Activated CD8-positive, alpha-beta memory T cell treated with anti-CD3 and anti-CD28 coated beads, Interleukin-2, amount 50 U/mL, for 24 hours (primary cell): ENCODE results near the gene NKD2.

Experiments
- DNase-seq: peaks from one replicate; pipeline ENCODE4 v3.0.0-alpha.2; 2020; ENCODE audit errors: extremely low read depth

The NKD2 gene

DNA sequence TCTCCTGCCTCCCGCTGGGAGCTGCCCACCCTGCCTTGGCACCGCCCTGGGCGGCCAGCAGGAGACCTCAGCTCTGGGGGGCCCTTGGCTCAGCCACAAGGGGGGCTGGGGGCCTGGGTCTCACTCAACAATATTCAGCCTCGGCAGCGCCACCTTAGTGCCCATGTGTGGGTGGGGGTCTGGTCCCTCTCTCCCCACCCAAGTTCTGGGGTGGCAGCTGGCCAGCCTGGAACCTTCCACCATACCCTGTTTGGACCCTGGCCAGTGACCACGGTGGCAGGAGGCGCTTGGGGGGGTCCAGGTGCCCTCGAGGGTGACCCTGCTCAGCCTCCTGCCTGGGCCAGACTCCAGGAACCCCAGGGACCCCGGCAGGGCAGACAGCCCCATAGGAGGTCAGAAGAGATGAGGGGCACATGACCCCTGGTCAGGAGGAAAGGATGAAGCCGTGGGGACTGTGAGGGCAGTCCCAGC, 22.2 kb downstream of the NKD2 start:
- no peak for DNase-seq

- no peak for DNase-seq
Observed at GRCh38 chr5:1031306-1031959, 22.8 kb downstream of the NKD2 start.

- DNase-seq: no peak
Observed at GRCh38 chr5:1032011-1032410, 23.4 kb downstream of the NKD2 start.

DNA sequence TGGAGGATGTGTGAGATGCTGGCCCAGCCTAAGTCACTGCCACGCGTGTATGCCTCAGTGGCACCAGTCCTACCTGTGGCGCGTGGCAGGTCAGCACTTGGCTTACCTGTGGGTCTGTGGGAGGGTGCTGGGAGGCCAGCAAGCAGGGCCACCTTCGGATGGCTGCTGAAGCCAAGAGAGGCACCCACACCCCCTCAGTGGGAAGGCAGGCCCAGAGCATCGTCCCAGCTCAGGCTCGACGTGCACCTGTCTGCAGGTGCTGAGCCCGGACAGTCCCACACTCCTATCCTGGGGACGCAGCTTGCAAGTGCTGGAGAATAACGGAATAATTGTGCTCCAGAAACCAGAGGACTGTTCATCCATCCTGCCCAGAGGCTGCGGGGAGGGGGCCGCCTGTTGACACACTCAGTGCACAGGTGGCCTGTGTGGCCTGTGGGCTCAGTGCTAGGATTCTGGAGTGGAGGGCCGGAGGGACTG, 24.0 kb downstream of the NKD2 start:
- DNase-seq: no peak

DNA sequence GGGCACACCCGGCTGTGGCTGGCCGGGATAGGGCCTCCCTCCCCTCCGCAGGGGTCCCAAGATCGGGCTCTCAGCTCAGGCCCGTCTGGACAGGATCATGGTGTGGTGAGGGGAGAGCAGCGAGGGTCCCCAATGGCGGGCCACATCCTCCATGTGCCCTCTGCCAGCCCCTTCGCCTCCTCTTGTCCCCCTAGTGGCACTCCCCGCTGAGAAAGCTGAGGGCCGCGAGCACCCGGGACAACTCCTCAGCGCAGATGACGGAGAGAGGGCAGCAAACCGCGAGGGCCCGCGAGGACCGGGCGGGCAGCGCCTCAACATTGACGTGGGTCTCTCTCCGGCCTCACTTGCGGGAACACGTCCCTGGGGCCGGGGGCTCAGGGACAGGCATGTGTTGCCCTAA, 24.6 kb downstream of the NKD2 start:
- no peak for DNase-seq

DNA sequence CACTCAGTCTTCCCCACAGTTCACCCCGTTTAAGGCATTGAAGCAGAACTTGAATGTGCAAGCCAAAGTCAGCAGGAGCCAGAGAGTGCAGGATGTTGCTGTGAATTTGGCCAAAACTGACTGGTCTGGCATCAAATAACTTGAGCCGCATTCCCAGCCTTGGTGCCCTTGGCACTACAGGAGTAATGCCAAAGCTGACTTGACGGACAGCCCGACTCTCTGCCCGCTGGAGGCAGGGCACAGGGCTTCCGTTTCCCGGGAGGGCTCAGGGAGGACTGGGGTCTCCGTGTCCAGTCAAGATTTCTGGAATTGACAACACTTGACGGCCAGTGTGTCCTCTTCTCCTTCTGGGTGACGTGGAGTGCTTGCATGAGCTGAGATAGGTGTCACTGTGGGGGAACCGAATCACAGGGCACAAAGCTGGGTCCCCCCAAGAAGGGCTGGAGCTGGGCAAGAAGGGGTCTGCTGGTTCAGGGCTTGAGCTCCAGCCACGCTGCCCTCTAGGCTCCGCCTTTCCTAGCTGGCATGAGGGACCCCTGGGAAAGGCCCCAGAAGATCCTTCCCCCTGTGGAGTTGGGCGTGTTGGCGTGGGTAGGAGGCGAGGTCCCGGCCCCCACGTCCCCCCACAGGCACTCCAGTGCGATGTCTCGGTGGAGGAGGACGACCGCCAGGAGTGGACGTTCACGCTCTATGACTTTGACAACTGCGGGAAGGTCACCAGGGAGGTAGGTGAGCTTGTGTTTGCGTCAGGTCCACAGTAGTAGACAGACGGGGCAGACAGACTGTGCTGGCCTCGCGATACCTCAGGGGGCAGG, 25.2 kb downstream of the NKD2 start:
- no peak for DNase-seq

DNA sequence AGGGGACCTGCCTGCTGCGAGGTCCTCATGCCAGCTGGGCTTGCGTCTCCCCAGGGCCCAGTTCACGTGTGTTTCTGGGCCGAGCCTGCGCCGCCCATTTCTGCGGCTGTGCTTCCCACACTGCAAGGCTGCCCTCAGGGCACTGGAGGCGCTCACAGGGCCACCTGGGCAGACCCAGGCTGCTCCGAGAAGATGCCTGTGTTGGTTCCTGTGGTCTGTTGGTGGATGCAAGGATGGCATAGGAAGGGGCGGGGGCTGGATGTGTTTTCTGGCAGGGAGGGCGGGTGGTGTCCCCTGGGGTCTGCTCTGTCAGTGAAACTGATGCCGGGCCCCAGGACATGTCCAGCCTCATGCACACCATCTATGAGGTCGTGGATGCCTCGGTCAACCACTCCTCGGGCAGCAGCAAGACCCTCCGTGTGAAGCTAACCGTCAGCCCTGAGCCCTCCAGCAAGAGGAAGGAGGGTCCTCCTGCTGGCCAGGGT, 25.9 kb downstream of the NKD2 start:
- no peak for DNase-seq

DNA sequence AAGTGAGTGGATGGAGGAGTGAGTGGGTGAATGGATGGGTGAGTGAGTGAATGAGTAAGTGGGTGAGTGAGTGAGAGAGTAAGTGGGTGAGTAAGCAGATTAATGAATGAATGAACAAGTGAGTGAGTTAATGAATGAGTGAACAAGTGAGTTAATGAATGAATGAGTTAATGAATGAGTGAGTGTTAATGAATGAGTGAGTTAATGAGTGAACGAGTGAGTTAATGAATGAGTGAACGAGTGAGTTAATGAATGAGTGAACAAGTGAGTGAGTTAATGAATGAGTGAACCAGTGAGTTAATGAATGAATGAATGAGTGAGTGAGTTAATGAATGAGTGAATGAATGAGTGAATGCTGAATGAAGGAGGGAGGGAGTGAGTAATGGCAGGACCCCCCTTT, 26.4 kb downstream of the NKD2 start:
- DNase-seq: no peak

DNA sequence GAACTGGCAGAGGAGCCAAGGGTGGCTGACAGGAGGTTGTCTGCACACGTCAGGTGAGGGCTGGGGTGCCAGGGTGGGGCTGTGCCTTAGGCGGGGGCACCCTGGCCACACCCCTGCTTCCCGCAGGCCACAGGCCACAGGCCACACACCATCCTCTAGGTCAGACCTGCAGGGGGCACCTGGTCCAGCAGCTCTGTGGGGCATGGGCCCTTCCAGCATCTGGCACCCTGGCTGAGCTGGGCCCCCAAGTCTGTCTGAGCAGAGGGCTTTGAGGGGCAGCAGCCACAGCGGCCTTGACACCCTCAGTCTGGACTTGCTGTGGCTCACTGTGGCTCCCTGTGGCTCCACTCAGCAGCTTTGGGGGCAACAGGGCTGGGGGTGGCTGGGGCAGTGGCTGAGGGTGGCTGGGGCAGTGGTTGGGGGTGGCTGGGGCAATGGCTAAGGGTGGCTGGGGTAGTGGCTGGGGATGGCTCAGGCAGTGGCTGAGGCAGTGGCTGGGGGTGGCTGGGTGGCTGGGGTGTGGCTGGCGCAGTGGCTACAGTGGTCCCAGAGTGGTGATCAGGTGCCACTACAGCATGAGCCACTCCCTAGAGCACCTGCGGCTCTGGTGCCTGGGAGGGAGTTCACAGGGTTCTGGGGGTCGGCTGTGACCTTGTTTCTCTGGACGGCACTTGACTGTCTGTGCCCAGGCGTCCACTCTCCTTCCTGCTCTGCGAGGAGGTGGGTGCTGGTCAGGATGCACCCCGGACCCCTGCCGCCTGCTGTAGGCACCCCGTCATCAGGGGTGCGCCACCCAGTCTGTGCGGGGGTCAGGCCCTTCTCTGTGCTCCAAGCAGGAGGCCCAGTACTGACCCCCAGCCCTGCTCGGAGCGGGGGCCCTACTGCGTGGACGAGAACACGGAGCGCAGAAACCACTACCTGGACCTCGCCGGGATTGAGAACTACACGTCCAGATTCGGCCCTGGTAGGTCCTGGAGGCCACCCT, 27.1 kb downstream of the NKD2 start:
- no peak for DNase-seq

DNA sequence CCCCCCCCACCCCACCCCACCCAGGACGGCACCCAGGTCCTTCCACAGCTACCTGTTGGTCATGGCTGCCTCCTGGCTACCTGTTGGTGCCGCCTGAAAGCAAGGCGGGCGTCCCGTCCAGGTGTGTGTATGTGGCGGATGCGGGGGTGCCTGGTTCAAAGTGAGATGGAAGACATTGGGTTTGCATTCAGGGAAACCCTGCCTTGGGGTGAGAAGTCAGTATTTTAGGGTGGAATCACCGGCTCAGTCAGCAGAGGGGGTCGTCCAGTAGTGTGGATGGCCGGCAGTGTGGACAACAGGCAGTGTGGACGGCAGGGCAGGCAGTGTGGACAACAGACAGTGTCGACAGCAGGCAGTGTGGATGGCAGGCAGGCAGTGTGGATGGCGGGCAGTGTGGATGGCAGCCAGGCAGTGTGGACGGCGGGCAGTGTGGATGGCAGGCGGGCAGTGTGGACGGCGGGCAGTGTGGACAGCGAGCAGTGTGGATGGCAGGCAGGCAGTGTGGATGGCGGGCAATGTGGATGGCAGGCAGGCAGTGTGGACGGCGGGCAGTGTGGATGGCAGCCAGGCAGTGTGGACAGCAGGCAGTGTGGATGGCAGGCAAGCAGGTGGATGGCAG, 28.0 kb downstream of the NKD2 start:
- no peak for DNase-seq

- DNase-seq: no peak
Observed at GRCh38 chr5:1037123-1037670, 28.6 kb downstream of the NKD2 start.

GRCh38 chr5:1037671-1038416, 29.2 kb downstream of the NKD2 start:
- no peak for DNase-seq

DNA sequence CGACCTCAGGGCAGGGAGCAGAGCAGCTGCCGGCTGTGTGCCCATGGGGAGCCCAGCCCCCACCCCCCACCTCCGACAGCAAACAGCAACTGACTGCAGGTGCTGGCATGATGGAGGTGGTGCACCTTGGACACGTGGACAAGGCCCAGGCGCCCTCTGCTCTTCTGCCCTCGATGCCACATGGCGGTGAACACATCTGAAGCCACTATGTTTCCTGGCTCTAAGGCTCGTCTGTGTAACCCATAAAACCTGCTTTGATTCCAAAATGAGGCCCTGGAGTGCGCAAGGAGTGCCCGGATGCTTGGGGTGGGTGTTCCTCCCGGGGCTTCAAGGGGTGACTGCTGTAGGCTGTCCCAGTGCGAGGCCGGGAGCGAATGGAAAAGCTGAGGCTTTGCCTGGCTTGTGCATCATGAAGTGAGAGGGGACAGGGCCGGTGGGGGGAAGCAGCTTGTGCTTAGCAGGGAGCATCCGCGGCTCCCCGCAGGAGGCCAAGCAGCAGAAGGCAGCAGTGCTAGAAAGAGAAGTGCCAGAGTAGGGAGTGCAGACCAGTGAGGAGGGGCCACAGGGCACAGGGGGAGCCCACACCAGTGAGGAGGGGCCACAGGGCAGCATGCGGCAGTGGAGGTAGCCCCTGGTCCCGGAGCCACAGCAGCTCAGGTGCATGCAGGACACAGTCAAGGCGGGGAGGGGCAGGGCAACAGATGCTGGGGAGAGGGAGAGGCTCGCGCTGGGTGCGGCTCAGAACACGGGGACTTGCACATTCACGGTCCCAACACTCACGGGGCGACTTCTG, 30.0 kb downstream of the NKD2 start:
- DNase-seq: no peak

DNA sequence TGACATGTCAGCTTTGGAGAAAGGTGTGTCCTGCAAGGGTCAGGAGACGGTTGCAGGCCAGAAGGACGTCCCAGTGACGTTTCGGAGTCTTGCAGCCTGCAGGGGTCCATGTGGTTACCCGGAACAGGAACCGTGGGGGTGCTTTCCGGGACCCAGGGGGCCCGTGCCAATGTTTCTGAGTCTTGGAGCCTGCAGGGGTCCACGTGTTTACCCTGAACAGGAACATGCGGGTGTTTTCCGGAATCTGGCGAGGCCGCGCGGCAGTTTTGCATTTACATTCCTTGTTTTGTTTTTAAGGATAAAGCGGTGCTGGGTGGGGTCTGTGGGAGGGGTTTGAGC, 30.6 kb downstream of the NKD2 start:
- no peak for DNase-seq

DNA sequence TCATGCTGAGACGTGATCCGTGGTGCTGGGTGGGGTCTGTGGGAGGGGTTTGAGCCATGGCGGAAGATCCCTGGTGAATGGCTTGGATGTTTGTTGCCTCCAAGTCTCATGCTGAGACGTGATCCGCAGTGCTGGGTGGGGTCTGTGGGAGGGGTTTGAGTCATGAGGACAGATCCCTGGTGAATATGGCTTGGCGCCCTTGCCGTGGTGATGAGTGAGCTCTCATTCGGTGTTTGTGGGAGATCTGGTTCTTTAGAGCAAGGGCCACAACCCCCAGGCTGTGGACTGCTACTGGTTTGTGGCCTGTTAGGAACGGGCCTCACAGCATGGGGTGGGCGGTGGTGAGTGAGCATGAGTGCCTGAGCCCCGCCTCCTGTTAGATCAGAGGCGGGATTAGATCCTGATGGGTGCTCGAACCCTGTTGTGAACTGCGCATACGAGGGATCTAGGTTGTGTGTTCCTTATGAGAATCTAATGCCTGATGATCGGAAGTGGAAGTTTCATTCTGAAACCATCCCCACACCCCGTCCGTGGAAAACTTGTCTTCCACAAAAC, 31.2 kb downstream of the NKD2 start:
- no peak for DNase-seq

GRCh38 chr5:1040571-1040970, 32.0 kb downstream of the NKD2 start:
- no peak for DNase-seq

DNA sequence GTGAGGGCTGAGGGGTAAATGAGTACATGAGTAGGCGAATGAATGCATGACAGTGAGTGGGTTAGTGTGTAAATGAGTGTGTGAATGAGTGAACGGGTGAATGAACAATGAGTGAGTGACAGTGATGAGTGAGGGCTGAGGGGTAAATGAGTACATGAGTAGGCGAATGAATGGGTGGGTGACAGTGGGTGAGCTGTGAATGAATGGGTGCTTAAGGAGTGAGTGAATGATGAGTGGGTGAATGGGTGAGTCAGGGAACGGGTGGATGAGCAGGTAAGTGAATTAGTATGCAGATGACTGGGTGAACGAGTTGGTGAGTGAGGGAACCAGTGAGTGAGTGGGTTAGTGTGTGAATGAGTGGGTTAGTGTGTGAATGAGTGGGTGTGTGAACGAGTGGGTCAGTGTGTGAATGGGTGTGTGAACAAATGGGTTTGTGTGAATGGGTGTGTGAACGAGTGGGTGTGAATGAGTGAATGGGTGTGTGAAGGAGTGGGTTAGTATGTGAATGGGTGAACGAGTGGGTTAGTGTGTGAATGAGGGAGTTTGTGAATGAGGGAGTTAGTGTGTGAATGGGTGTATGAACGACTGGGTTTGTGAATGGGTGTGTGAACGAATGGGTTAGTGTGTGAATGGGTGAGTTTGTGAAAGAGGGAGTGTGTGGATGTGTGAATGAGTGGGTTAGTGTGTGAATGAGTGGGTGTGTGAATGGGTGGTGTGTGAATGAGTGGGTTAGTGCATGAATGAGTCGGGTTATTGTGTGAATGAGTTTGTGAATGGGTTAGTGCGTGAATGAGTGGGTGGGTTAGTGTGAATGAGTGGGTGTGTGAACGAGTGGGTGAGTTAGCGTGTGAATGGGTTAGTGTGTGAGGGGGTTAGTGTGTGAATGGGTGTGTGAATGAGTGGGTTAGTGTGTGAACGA, 32.9 kb downstream of the NKD2 start:
- no peak for DNase-seq

GRCh38 chr5:1042626-1043025, 34.0 kb downstream of the NKD2 start:
- no peak for DNase-seq
